K562 (cell line): ENCODE measurements around the gene WWC2. TPM values are rescaled to one million over a fixed set of nuclear protein-coding genes. Genes with fewer than 3 reads are reported as not detected.

ENCODE experiments used
- ATAC-seq: fragments of 200-7000 bp; cut with Tn5 transposase; 3 replicates; pipeline ENCODE4 v1.9.1; 2020; ENCODE audit warnings: moderate library complexity
- BruUV-seq: library from RNA; stranded (reverse); fragments of 400-500 nt; replicated peaks from 2 replicates; lab custom pipeline; 2021; lab: Mats Ljungman, UMichigan
- CTCF ChIA-PET: fragments of 300-600 bp; formaldehyde crosslinking; extraction: SDS; loops from one replicate; lab custom pipeline; 2021; ENCODE audit warnings: low intra/inter-chr PET ratio; lab: Yijun Ruan, JAX
- POLR2A ChIA-PET: fragments of 300-600, 350-650 bp; sonication (Branson Sonifier 250); formaldehyde crosslinking; extraction: SDS; loops from one replicate; lab custom pipeline; 2021; ENCODE audit warnings: antibody characterized with exemption, inconsistent platforms; lab: Yijun Ruan, JAX
- DNase-seq, 4 experiments: peaks; one replicate each; pipeline versions ENCODE4 v3.0.0 to v3.0.0-alpha.2; 2011 to 2018; ENCODE audit warnings: low spot score in 3 of 4, mixed read lengths in 3 of 4; ENCODE audit errors: extremely low read depth in 1 of 4
- FAIRE-seq: peaks from 2 replicates; lab custom pipeline; 2011; peaks lifted over from hg19 to GRCh38; lab: Jason Lieb, UNC
- H2AFZ ChIP-seq: 2 replicates; pipeline ENCODE4 v1.6.0; 2011; ENCODE audit warnings: low read depth, low read length, control low read depth, inconsistent platforms
- H3K27ac ChIP-seq: fragments of 200-600 bp; 3 replicates; pipeline ENCODE4 v1.8.0; 2011; ENCODE audit warnings: low read depth, mild to moderate bottlenecking, control low read depth, inconsistent platforms, low read length, moderate library complexity, mixed read lengths; ENCODE audit errors: extremely low read depth
- H3K27me3 ChIP-seq, 2 experiments: fragments of 300-600 bp in 1 of 2; 2 replicates in 1 of 2; 3 replicates in 1 of 2; pipeline versions ENCODE4 v1.6.0 to v1.8.0; 2011; ENCODE audit warnings: inconsistent platforms in 2 of 2, low read length in 2 of 2, mild to moderate bottlenecking in 1 of 2, mixed read lengths in 1 of 2, moderate library complexity in 1 of 2; ENCODE audit not compliant: control insufficient read depth in 2 of 2, insufficient read depth in 2 of 2
- H3K36me3 ChIP-seq: fragments of 300-600 bp; 3 replicates; pipeline ENCODE4 v1.8.0; 2011; ENCODE audit warnings: mild to moderate bottlenecking, low read length, inconsistent platforms; ENCODE audit not compliant: control insufficient read depth, insufficient read depth
- H3K4me1 ChIP-seq, 2 experiments: fragments of 200-600 bp in 1 of 2; replicated peaks in 1 of 2; 2 replicates in 1 of 2; 3 replicates in 1 of 2; pipeline versions ENCODE4 v1.5.1 to v1.8.0; 2011; ENCODE audit warnings: inconsistent platforms in 2 of 2, low read length in 2 of 2, mild to moderate bottlenecking in 1 of 2, mixed read lengths in 1 of 2, moderate library complexity in 1 of 2; ENCODE audit not compliant: control insufficient read depth in 2 of 2, insufficient read depth in 2 of 2
- H3K4me2 ChIP-seq: 2 replicates; pipeline ENCODE4 v1.6.1; 2011; ENCODE audit warnings: low read length, control low read depth, inconsistent platforms, mixed read lengths; ENCODE audit not compliant: insufficient read depth
- H3K4me3 ChIP-seq: fragments of 200-600 bp; sonication (generic), shearing (Covaris generic); 2 replicates; pipeline ENCODE4 v1.5.1; 2016; ENCODE audit warnings: control low read depth, inconsistent platforms
- H3K79me2 ChIP-seq: fragments of 200-600 bp; 3 replicates; pipeline ENCODE4 v1.8.0; 2011; ENCODE audit warnings: low read length, inconsistent platforms; ENCODE audit not compliant: control insufficient read depth, insufficient read depth
- H3K9ac ChIP-seq, 2 experiments: 2 replicates each; pipeline versions ENCODE4 v1.6.0 to v1.6.1; 2011; ENCODE audit warnings: low read depth in 2 of 2, low read length in 2 of 2, control low read depth in 1 of 2, inconsistent platforms in 1 of 2, mild to moderate bottlenecking in 1 of 2, mixed read lengths in 1 of 2; ENCODE audit not compliant: insufficient read depth in 1 of 2
- H3K9me1 ChIP-seq: one replicate; pipeline ENCODE4 v1.6.0; 2011; ENCODE audit warnings: inconsistent platforms, mild to moderate bottlenecking, low read length, moderate library complexity; ENCODE audit not compliant: control insufficient read depth, insufficient read depth
- H3K9me3 ChIP-seq: replicated peaks from 2 replicates; pipeline ENCODE4 v1.5.1; 2011; ENCODE audit warnings: low read depth, low read length, inconsistent platforms; ENCODE audit not compliant: control insufficient read depth, insufficient read depth
- H4K20me1 ChIP-seq: replicated peaks from 2 replicates; pipeline ENCODE4 v1.6.1; 2011; ENCODE audit warnings: low read length, inconsistent platforms, mixed read lengths; ENCODE audit not compliant: control insufficient read depth, insufficient read depth
- ARHGAP35 ChIP-seq: fragments of 450-650 bp; IDR thresholded peaks from 2 replicates; pipeline ENCODE4 v1.6.1; 2018; ENCODE audit not compliant: partially characterized antibody
- BDP1 ChIP-seq: IDR thresholded peaks from 3 replicates; pipeline ENCODE4 v1.6.1; 2011; ENCODE audit not compliant: insufficient read length, insufficient read depth
- HLTF ChIP-seq: fragments of 450-650 bp; IDR thresholded peaks from 2 replicates; pipeline ENCODE4 v1.6.1; 2016
- KLF10 ChIP-seq: fragments of 250-450 bp; sonication (Bioruptor Pico); IDR thresholded peaks from 2 replicates; pipeline ENCODE4 v1.6.1; 2021; ENCODE audit warnings: matching md5 sums
- NEUROD1 ChIP-seq: fragments of 150-350 bp; IDR thresholded peaks from 2 replicates; pipeline ENCODE4 v1.6.1; 2014; ENCODE audit warnings: borderline replicate concordance, low read length, low read depth; ENCODE audit not compliant: partially characterized antibody
- NFIX ChIP-seq: fragments of 250-450 bp; sonication (Bioruptor Pico); IDR thresholded peaks from 2 replicates; pipeline ENCODE4 v1.4.0; 2020; ENCODE audit warnings: low read depth, mild to moderate bottlenecking, moderate library complexity
- NR4A1 ChIP-seq, 2 experiments: fragments of 250-450 bp in 1 of 2; fragments of 450-650 bp in 1 of 2; sonication (Bioruptor Pico) in 1 of 2; IDR thresholded peaks; 2 replicates each; pipeline versions ENCODE4 v1.4.0 to v1.6.1; 2016 to 2020; ENCODE audit warnings: mild to moderate bottlenecking in 2 of 2, missing compliant biosample characterization in 1 of 2, missing genetic modification characterization in 1 of 2, moderate library complexity in 1 of 2
- RNF219 ChIP-seq: fragments of 250-450 bp; sonication (Bioruptor Pico); IDR thresholded peaks from 2 replicates; pipeline ENCODE4 v1.5.0; 2022; ENCODE audit warnings: mild to moderate bottlenecking
- SMARCE1 ChIP-seq: fragments of 450-650 bp; IDR thresholded peaks from 2 replicates; pipeline ENCODE4 v1.7.1; 2016; ENCODE audit warnings: mild to moderate bottlenecking
- TAF9B ChIP-seq: fragments of 450-650 bp; IDR thresholded peaks from 2 replicates; pipeline ENCODE4 v1.6.1; 2018; ENCODE audit warnings: mild to moderate bottlenecking; ENCODE audit not compliant: partially characterized antibody
- ZNF511 ChIP-seq: sonication (generic); formaldehyde crosslinking; IDR thresholded peaks from 2 replicates; pipeline ENCODE4 v1.8.0; 2022; ENCODE audit warnings: mild to moderate bottlenecking, missing genetic modification reagents
- whole genome bisulfite sequencing: fragments of 100-300 bp; shearing (Covaris generic); methylation state at CpG from one replicate; pipeline ENCODE4 v1.1.6; 2016; ENCODE audit warnings: low coverage, mixed read lengths; ENCODE audit not compliant: insufficient coverage; ENCODE audit errors: missing lambda C conversion rate; 5-methylcytosine and 5-hydroxymethylcytosine counted together
- in situ Hi-C: fragments of 300-500 bp; cut with MboI; formaldehyde crosslinking; loops from 4 replicates; pipeline ENCODE4 v1.15.0; 2018; ENCODE audit warnings: inconsistent platforms, mixed read lengths
- intact Hi-C: fragments of 100-400 bp; cut with micrococcal nuclease; formaldehyde crosslinking; loops from 2 replicates; pipeline ENCODE4 v1.14.2; 2022
- polyA plus RNA-seq, 8 experiments: library from polyadenylated mRNA; depleted of rRNA in 4 of 8; stranded (reverse) in 5 of 8; unstranded in 3 of 8; fragments of >200 nt; fragmentation: Nextera tagmentation in 2 of 8; fragmentation: Illumina TruSeq in 1 of 8; extraction: Ambion mirVana in 2 of 8; extraction: Trizol in 1 of 8; gene quantifications; 2 replicates each; pipeline versions ENCODE4 v1.2.1 to v1.2.3, GENCODE V29; 2011 to 2014; ENCODE audit warnings: inconsistent platforms in 1 of 8, missing spikeins in 1 of 8
- total RNA-seq, 7 experiments: library from RNA; depleted of rRNA in 6 of 7; stranded (reverse); fragments of >200 nt in 6 of 7; fragmentation: Illumina TruSeq in 2 of 7; extraction: Trizol in 2 of 7; gene quantifications; 2 replicates each; pipeline versions ENCODE4 v1.2.1 to v1.2.3, GENCODE V29; 2011 to 2021; ENCODE audit warnings: low replicate concordance in 1 of 7
- TF ChIP-seq, protein P1 (sequence below): sonication (generic); formaldehyde crosslinking; IDR thresholded peaks from 2 replicates; pipeline ENCODE4 v1.8.1; 2022; ENCODE audit warnings: missing genetic modification reagents
- TF ChIP-seq, protein P2 (sequence below): fragments of 250-450 bp; sonication (Bioruptor Pico); IDR thresholded peaks from 2 replicates; pipeline ENCODE4 v1.5.0; 2021

Gene WWC2
- total and polyA plus RNA-seq, 9 of the 15 experiments (the other 6 are each of a cell fraction or from before 2014, with no cell fraction given): 3.7 to 39.4 (median 19.6) TPM

- BruUV-seq: no TSS peak
- intact Hi-C loops (no loop called here), in situ Hi-C loops (no loop called here)
- no peaks in the 10 kb centered on the region for H3K4me1 ChIP-seq
- DNase-seq (no peak), FAIRE-seq (no peak), ATAC-seq (no peak)
- H3K4me3 ChIP-seq: no peak overlapping the region
- H3K9me1 ChIP-seq: no peaks in the 10 kb centered on the region
- H3K9me3 ChIP-seq: no peaks in the 10 kb centered on the region
- POLR2A ChIA-PET: no interaction called here
- no peaks in the 10 kb centered on the region for H3K27me3 ChIP-seq
- H3K36me3 ChIP-seq: peaks cover 6% of the 10 kb centered on the region; the same call in 1 of the 3 replicates
- no peak for TF ChIP-seq ARHGAP35
- TF ChIP-seq, protein P1, sequence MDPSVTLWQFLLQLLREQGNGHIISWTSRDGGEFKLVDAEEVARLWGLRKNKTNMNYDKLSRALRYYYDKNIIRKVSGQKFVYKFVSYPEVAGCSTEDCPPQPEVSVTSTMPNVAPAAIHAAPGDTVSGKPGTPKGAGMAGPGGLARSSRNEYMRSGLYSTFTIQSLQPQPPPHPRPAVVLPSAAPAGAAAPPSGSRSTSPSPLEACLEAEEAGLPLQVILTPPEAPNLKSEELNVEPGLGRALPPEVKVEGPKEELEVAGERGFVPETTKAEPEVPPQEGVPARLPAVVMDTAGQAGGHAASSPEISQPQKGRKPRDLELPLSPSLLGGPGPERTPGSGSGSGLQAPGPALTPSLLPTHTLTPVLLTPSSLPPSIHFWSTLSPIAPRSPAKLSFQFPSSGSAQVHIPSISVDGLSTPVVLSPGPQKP: no peak
- TF ChIP-seq NFIX (CRISPR knock-in tag): no peak
- TF ChIP-seq NEUROD1: no peak
- no peak for TF ChIP-seq HLTF
- no peak for TF ChIP-seq RNF219 (CRISPR knock-in tag)
- no peak for TF ChIP-seq SMARCE1
- TF ChIP-seq NR4A1 (CRISPR knock-in tag; IDR thresholded peaks at IDR 0.05): no peak
- TF ChIP-seq NR4A1 (tag; IDR thresholded peaks at IDR 0.05): no peak
- no peak for TF ChIP-seq BDP1
- no peak for TF ChIP-seq KLF10 (CRISPR knock-in tag)
- TF ChIP-seq, protein P2, sequence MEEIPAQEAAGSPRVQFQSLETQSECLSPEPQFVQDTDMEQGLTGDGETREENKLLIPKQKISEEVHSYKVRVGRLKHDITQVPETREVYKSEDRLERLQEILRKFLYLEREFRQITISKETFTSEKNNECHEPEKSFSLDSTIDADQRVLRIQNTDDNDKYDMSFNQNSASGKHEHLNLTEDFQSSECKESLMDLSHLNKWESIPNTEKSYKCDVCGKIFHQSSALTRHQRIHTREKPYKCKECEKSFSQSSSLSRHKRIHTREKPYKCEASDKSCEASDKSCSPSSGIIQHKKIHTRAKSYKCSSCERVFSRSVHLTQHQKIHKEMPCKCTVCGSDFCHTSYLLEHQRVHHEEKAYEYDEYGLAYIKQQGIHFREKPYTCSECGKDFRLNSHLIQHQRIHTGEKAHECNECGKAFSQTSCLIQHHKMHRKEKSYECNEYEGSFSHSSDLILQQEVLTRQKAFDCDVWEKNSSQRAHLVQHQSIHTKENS (CRISPR knock-in tag): no peak
- no peak for TF ChIP-seq TAF9B
- no peak for TF ChIP-seq ZNF511 (CRISPR knock-in tag)
- CTCF ChIA-PET: no interaction called here
- no peak overlapping the region for H3K4me2 ChIP-seq
- no peak overlapping the region for H2AFZ ChIP-seq
- no peak overlapping the region for H3K9ac ChIP-seq
- no peaks in the 10 kb centered on the region for H3K79me2 ChIP-seq
- H4K20me1 ChIP-seq: no peaks in the 10 kb centered on the region
- no peak overlapping the region for H3K27ac ChIP-seq
- WGBS: 77% methylated on average over 5 of the region's 5 CpGs
These were observed 201.6 kb downstream of the WWC2 start for GRCh38 chr4:183300655-183301054.
